ENCODE results near the gene SLC25A25.

SLC25A25 gene

DNA sequence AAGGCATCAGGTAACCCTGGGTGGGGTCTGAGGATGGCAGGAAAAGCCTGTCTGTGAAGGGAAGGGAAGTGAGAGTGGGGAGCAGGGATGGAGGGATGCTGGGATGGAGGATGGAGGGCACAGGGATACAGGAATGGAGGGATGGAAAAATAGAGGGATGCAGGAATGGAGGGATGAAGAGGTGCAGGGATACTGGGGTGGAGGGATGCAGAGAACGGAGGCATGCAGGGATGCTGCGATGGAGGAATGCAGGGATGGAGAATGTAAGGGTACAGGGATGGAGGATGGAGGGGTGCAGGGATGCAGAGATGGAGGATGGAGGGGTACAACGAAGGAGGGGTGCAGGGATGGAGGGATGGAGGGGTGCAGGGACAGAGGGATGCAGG is 50.4 kb downstream of the SLC25A25 start:
- H3K4me3 ChIP-seq (ENCODE audit: low read depth, low read length), result no peak overlapping the region
- DNase-seq (ENCODE audit: low read depth), result no peak
- TF ChIP-seq, protein P1, sequence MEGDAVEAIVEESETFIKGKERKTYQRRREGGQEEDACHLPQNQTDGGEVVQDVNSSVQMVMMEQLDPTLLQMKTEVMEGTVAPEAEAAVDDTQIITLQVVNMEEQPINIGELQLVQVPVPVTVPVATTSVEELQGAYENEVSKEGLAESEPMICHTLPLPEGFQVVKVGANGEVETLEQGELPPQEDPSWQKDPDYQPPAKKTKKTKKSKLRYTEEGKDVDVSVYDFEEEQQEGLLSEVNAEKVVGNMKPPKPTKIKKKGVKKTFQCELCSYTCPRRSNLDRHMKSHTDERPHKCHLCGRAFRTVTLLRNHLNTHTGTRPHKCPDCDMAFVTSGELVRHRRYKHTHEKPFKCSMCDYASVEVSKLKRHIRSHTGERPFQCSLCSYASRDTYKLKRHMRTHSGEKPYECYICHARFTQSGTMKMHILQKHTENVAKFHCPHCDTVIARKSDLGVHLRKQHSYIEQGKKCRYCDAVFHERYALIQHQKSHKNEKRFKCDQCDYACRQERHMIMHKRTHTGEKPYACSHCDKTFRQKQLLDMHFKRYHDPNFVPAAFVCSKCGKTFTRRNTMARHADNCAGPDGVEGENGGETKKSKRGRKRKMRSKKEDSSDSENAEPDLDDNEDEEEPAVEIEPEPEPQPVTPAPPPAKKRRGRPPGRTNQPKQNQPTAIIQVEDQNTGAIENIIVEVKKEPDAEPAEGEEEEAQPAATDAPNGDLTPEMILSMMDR (IDR thresholded peaks at IDR 0.05; ENCODE audit: control insufficient read depth, extremely low read depth, insufficient read depth), result no peak

DNA sequence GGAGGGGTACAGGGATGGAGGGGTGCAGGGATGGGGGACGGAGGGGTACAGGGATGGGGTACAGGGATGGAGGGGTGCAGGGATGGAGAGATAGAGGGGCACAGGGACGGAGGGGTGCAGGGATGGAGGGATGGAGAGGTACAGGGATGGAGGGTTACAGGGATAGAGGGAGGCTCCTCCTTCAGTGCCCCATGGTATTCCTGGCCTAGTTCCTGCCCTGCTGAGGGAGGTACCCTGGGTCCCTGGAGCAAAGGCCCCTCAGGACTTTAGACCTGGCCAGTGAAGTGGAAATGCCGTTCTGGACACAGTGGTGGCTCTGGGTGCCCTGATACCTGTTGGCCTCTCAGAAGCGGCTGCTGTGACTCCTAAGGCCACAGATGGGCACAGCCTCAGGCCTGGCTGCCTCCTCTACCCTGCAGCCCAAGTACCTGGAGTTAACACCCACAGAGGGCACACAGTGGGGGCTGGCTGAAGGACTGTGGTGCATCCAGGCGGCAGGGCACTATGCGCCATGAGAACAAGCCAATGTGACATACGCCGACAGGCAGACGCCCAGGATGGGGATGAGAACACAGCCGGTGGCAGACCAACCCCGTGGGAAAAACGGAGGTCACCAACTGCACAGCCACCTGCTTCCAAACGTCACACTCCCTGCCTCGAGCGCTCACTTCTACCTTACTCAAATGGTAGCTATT is 51.1 kb downstream of the SLC25A25 start:
- H3K4me3 ChIP-seq (ENCODE audit: low read depth, low read length), result no peak overlapping the region
- TF ChIP-seq, protein P1 (IDR thresholded peaks at IDR 0.05; ENCODE audit: control insufficient read depth, extremely low read depth, insufficient read depth), result no peak
- no peak for DNase-seq (ENCODE audit: low read depth)

DNA sequence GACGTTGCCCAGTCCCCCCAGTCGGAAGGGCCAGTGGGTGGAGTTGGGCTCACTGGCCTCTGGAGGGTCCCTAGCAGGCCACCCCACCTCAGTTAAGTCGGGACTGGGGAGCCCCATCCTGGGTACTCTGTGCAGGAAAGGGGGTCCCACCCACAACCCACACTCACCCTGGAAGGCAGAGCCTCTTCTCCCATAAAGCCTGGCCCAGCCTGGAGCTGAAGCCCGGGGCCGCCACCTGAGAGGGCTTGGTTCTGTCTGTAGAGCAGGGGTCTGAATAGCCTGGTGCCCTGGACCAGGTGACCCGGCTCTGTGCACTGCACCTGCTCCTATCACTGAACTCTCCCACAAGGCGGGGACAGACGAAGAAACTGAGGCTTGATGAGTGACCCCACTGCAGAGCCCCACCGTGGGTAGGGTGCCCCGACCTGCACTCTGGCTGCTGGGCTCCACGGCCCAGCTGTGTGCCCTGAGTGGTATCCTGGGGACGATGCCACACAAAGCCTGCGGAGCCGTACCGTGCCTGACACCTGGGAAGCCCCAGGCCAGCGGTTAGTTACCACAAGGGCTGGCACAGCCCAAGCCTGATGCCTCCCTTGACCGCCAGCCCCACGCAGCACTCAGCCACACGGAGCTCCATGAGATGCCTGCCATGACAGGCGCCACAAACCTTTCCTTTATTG is 52.2 kb downstream of the SLC25A25 start:
- TF ChIP-seq, protein P1 (IDR thresholded peaks at IDR 0.05; ENCODE audit: control insufficient read depth, extremely low read depth, insufficient read depth), result no peak
- DNase-seq (ENCODE audit: low read depth), result no peak
- no peak overlapping the region for H3K4me3 ChIP-seq (ENCODE audit: low read depth, low read length)

DNA sequence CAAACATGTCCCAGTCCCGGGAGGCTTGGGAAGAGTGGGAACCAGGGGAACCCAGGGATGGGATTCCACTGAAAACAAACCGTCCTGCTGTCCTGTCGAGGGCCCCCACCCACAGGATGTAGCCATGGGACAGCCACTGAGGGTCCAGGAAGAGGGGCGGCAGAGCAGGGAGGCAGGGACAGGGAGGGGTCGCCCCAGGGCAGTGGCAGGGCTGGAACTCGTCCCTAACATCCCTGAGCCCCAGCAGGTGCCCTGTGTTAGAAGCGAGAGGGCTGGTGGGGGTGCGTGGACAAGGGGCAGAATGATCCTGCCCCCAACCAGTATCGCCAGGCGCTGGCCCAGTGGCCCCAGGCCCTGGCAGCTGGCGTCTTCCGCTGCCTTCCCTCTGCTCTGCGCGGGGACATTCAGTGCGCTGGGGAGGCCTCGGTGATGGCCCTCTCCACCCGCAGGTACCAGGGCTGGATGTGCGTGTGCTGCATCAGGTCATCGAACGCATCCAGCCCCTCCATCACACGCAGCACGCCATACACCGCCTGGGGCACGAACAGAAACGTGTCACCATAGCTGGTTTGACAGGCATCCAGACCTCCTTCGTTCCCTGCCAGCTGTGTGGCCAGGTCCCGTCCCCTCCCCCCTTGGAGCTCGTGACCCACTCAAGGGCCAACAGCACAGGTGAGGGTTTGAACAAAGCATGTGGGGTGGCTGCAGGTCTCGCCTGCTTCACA is 52.9 kb downstream of the SLC25A25 start:
- DNase-seq (ENCODE audit: low read depth), result no peak
- TF ChIP-seq, protein P1 (IDR thresholded peaks at IDR 0.05; ENCODE audit: control insufficient read depth, extremely low read depth, insufficient read depth), result no peak
- no peak overlapping the region for H3K4me3 ChIP-seq (ENCODE audit: low read depth, low read length)

DNA sequence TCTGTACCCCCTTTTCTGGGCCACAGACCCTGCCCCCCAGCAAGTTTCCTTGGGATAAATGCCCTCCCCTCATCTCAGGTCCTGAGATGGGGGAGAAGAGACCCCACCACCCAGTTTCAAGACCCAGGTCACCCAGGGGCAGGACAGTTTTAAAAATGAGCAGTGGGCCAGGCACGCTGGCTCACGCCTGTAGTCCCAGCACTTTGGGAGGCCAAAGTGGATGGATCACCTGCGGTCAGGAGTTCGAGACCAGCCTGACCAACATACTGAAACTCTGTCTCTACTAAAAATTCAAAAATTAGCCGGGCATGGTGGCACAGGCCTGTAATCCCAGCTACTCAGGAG is 53.4 kb downstream of the SLC25A25 start:
- DNase-seq (ENCODE audit: low read depth), result no peak
- TF ChIP-seq, protein P1 (IDR thresholded peaks at IDR 0.05; ENCODE audit: control insufficient read depth, extremely low read depth, insufficient read depth), result no peak
- no peak overlapping the region for H3K4me3 ChIP-seq (ENCODE audit: low read depth, low read length)

DNA sequence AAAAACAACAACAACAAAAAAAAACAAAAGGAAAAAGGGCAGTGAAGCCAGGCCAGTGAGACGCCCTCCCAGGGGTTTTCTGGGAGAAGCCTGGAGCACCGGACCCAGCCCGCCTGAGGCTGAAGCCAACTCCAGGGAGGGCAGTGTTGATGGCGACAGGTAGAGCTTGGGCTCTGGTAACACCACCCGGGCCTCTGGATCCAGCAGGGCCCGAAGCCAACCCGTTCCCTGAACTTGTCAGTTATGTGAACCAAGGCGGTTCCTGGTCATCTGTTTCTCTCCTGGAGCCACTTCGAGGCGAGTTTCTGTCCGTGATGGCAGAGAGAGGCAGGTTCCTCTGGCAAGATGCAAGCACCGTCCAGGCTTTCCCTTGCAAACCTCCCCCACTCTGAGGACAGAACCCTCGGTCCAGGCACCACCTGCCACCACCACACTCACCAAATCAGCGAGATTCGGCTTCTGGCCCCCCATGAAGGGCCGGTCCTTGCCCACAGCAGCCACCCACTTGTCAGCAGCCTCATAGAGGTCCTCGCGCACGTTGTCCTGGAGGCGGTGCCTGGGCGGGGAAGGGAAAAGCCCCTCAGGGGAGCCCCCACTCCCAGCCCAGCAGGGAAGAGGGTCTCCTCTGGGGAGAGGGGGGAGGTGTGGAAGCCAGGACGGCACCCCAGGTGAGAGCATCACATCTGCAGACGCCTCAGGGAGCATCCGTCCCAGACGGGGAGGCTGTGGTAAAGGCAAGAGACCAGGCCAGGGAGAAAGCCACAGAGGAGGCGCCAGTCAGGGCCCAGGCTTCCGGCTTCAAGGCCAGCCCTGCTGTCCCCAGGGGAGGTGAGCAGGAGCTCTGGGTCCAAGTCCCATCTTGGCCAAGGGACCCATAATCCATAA is 54.1 kb downstream of the SLC25A25 start:
- no peak for DNase-seq (ENCODE audit: low read depth)
- H3K4me3 ChIP-seq (ENCODE audit: low read depth, low read length), result no peak overlapping the region
- TF ChIP-seq, protein P1 (IDR thresholded peaks at IDR 0.05; ENCODE audit: control insufficient read depth, extremely low read depth, insufficient read depth), result no peak
